Metanephros (tissue), 1 donor: ENCODE measurements around the gene IRF4. TPM values are rescaled to one million over a fixed set of nuclear protein-coding genes. Genes with fewer than 3 reads are reported as not detected.

Experiments
- total RNA-seq: library from RNA; depleted of rRNA; stranded (reverse); fragments of >200 nt; gene quantifications from one replicate; pipeline ENCODE4 v1.2.3, GENCODE V29; 2014

IRF4 gene
- total RNA-seq, result 2.2 TPM

GRCh38 chr6:391559-392440, at the start of gene IRF4:
Gene IRF4 (plus strand): TSS chr6:391752. CDS start chr6:393153, 1,401 bp downstream.

Other genes starting within 250 kb of the IRF4 start
- gene DUSP22, start 99.3 kb upstream of the IRF4 start, total RNA-seq, result 21.5 TPM